Activated gamma-delta T cell treated with anti-CD3 and anti-CD28 coated beads, Interleukin-2, amount 50 U/mL, for 16 hours (primary cell): ENCODE measurements around the gene CRNKL1.

Experiments used
- DNase-seq: peaks from one replicate; pipeline ENCODE4 v3.0.0-alpha.2; 2020; ENCODE audit warnings: low read depth

The CRNKL1 gene

GRCh38 chr20:20060234-20060998 lies 8.2 kb upstream of the CRNKL1 start:
- DNase-seq, result no peak

- DNase-seq, result no peak
These were observed 546 bp downstream of the CRNKL1 start for GRCh38 chr20:20051767-20052073.

- no peak for DNase-seq
These were observed 12.4 kb downstream of the CRNKL1 start for GRCh38 chr20:20039752-20040387.

GRCh38 chr20:20038586-20038985 lies 13.7 kb downstream of the CRNKL1 start:
- no peak for DNase-seq

- no peak for DNase-seq
These were observed 14.3 kb downstream of the CRNKL1 start for GRCh38 chr20:20037960-20038359.

GRCh38 chr20:20036756-20037155 lies 15.5 kb downstream of the CRNKL1 start:
- no peak for DNase-seq

- DNase-seq, result no peak
These were observed 17.8 kb downstream of the CRNKL1 start for GRCh38 chr20:20034486-20034885.

GRCh38 chr20:20031790-20032189 lies 20.5 kb downstream of the CRNKL1 start:
- DNase-seq, result no peak

GRCh38 chr20:20027284-20027683 lies 25.0 kb downstream of the CRNKL1 start:
- DNase-seq, result no peak

GRCh38 chr20:20024942-20025341 lies 27.3 kb downstream of the CRNKL1 start:
- DNase-seq, result no peak

- no peak for DNase-seq
These were observed 28.9 kb downstream of the CRNKL1 start for GRCh38 chr20:20023395-20023794.

- DNase-seq, result no peak
These were observed 29.8 kb downstream of the CRNKL1 start for GRCh38 chr20:20022498-20022897.

GRCh38 chr20:20021835-20022234 lies 30.4 kb downstream of the CRNKL1 start:
- no peak for DNase-seq

- DNase-seq, result no peak
These were observed 31.4 kb downstream of the CRNKL1 start for GRCh38 chr20:20020908-20021307.

- DNase-seq, result no peak
These were observed 33.1 kb downstream of the CRNKL1 start for GRCh38 chr20:20019123-20019522.

- no peak for DNase-seq
These were observed 33.9 kb downstream of the CRNKL1 start for GRCh38 chr20:20018366-20018765.

- no peak for DNase-seq
These were observed 34.5 kb downstream of the CRNKL1 start for GRCh38 chr20:20017844-20018185.

GRCh38 chr20:20017001-20017843 lies 35.0 kb downstream of the CRNKL1 start, which contains the start of gene NAA20:
TSS of gene NAA20 (plus strand) at chr20:20017362. CDS start at chr20:20017397, 35 bp downstream.
- peak; percentile 80 for DNase-seq

- no peak for DNase-seq
These were observed 37.6 kb downstream of the CRNKL1 start for GRCh38 chr20:20014659-20015058.

- DNase-seq, result no peak
These were observed 39.7 kb downstream of the CRNKL1 start for GRCh38 chr20:20012541-20012940.

GRCh38 chr20:20010639-20011500 lies 41.4 kb downstream of the CRNKL1 start:
- DNase-seq, result no peak

- no peak for DNase-seq
These were observed 42.4 kb downstream of the CRNKL1 start for GRCh38 chr20:20009784-20010253.
